Ovary (tissue), 9 donors: ENCODE measurements around the gene RIPOR3. TPM values are rescaled to one million over a fixed set of nuclear protein-coding genes. Genes with fewer than 3 reads are reported as not detected.
A peak's percentile ranks its signal among the peaks of the same experiment; 100 is the strongest.

ENCODE experiments used
- DNase-seq, 5 donors: peaks; one replicate each; pipeline ENCODE4 v3.0.0-alpha.2; 2019 to 2020
- H3K27ac ChIP-seq, 2 donors: fragments of 200-600 bp; one replicate each; pipeline versions ENCODE4 v1.5.1 to v1.8.0; 2019 to 2022
- H3K27me3 ChIP-seq: fragments of 200-600 bp; one replicate; pipeline ENCODE4 v1.8.0; 2022
- H3K36me3 ChIP-seq: fragments of 200-600 bp; sonication (generic); one replicate; pipeline ENCODE4 v1.5.1; 2019
- H3K4me1 ChIP-seq: one replicate; pipeline ENCODE4 v1.8.1; 2013; ENCODE audit warnings: mild to moderate bottlenecking, moderate library complexity; ENCODE audit not compliant: insufficient read depth
- H3K4me3 ChIP-seq: fragments of 200-600 bp; sonication (generic); one replicate; pipeline ENCODE4 v1.5.1; 2017
- H3K9me3 ChIP-seq, 2 donors: fragments of 200-600 bp in 1 of 2; sonication (generic) in 1 of 2; one replicate each; pipeline versions ENCODE4 v1.5.1 to v1.8.1; 2013 to 2019; ENCODE audit warnings: mild to moderate bottlenecking in 1 of 2, moderate library complexity in 1 of 2
- CTCF ChIP-seq, 3 donors: fragments of 450-650 bp in 2 of 3; fragments of 200-600 bp in 1 of 3; IDR thresholded peaks; one replicate each; pipeline versions ENCODE4 v1.5.1 to v1.8.0; 2016 to 2022; ENCODE audit warnings: antibody characterized with exemption in 3 of 3, mild to moderate bottlenecking in 1 of 3
- EP300 ChIP-seq: sonication (generic); formaldehyde crosslinking; IDR thresholded peaks from one replicate; pipeline ENCODE4 v1.6.1; 2017; ENCODE audit warnings: antibody characterized with exemption
- POLR2A ChIP-seq: fragments of 450-650 bp; IDR thresholded peaks from one replicate; pipeline ENCODE4 v1.6.1; 2017; ENCODE audit warnings: antibody characterized with exemption, mild to moderate bottlenecking, moderate library complexity
- WGBS, 3 donors: extraction: QIAGEN DNeasy Blood & Tissue Kit in 1 of 3; methylation state at CpG; one replicate each; pipeline versions ENCODE4 v1.1.5 to v1.1.7; 2013 to 2017; 5-methylcytosine and 5-hydroxymethylcytosine counted together
- intact Hi-C, 4 donors: fragments of 100-400 bp; cut with DNase I; formaldehyde crosslinking; loops; one replicate each; pipeline versions ENCODE4 v1.11.0 to v1.15.1; 2022 to 2023
- polyA plus RNA-seq, 2 donors: library from polyadenylated mRNA; stranded (reverse); fragments of 200-250 nt in 1 of 2; fragments of 350-450 nt in 1 of 2; fragmentation: Illumina TruSeq in 1 of 2; extraction: RNeasy Lipid Tissue Mini Kit (QIAGEN cat#74804) in 1 of 2; gene quantifications; one replicate each; pipeline ENCODE4 v1.2.3, GENCODE V29; 2013 to 2014
- total RNA-seq, 7 donors: library from RNA; depleted of rRNA in 2 of 7; stranded (reverse); fragments of >200 nt in 2 of 7; fragmentation: NEBNext Ultra II Directional in 3 of 7; extraction: Animal tissue kit (Norgen Biotek cat#: 25700) in 3 of 7; gene quantifications; one replicate each; pipeline versions ENCODE4 v1.1.0 to v1.2.4, GENCODE V29; 2016 to 2023
- donor health status: DM: no; HTN: no; CAD: no; lungs with moderate emphysema.
- donor health status: DM: no; HTN: no; CAD: no.
- donor health status: Bipolar disorder and iron deficiency.
- donor health status: DM: yes; HTN: yes; CAD: no.
- donor health status: DM: no; HTN: no; CAD: no.
- donor health status: DM: yes; HTN: yes; CAD: no.

Gene RIPOR3
- total and polyA plus RNA-seq, 9 donors, result 1.3 to 22.7 (median 8.0) TPM

- Histone ChIP-seq H3K27me3 (no peaks in the 10 kb centered on the region), H3K4me1 (peaks cover 10% of the 10 kb centered on the region), H3K4me3 (no peak overlapping the region), H3K36me3 (no peaks in the 10 kb centered on the region), H3K27ac (no peak overlapping the region), H3K9me3 (no peaks in the 10 kb centered on the region)
- no peak for DNase-seq
- TF ChIP-seq POLR2A, result no peak
- TF ChIP-seq CTCF (IDR thresholded peaks at IDR 0.05), result no peak
- TF ChIP-seq EP300, result no peak
- intact Hi-C loops, result no loop called here
- WGBS, 3 donors, result 26 to 59% (median 38%) methylated on average over 2 of the region's 2 CpGs
Observed at GRCh38 chr20:50674138-50674825, 17.1 kb downstream of the RIPOR3 start.

DNA sequence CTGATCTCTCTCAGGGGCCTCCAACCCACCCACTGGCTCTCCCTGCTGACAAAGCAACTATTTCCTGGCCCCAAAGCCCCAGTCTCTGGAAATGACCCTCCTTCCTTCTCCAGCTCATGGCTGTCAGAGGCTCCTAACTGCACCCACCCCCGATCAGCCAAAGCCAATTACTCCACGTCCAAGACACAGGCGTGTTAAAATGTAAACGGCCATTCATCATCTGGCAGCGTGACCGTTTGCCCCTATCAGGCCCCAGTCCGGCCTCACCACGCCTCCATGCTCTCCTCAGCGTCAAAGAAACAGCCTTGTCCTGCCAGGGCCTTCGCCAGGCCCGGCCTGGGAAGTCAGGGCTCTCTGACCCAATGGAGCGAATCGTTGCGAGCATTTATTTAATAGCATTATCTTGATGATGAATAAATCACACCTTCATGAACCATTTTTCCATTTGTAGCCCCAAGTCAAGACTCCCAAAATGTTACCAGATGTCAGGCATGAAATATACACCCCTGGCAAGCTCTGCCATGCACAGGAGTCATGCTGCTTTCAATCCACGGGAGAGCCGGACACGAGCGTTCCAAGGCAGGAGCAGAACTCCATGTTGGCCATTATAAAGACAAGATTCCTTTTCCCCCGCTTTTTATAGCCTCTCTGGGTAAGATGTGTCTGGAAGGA lies 17.7 kb downstream of the RIPOR3 start:
- Histone ChIP-seq H3K4me1 (peaks cover 10% of the 10 kb centered on the region), H3K27me3 (no peaks in the 10 kb centered on the region), H3K4me3 (no peak overlapping the region), H3K27ac (no peak overlapping the region), H3K36me3 (no peaks in the 10 kb centered on the region), H3K9me3 (no peaks in the 10 kb centered on the region)
- peak in 1 of 5 donors; percentile 56 for DNase-seq
- TF ChIP-seq POLR2A (no peak), CTCF (IDR thresholded peaks at IDR 0.05) (no peak), EP300 (no peak)
- intact Hi-C loops, result no loop called here
- WGBS, 3 donors, result 61 to 86% (median 79%) methylated on average over 19 of the region's 19 CpGs

GRCh38 chr20:50673146-50673465 lies 18.2 kb downstream of the RIPOR3 start:
- H3K9me3 ChIP-seq, result no peaks in the 10 kb centered on the region
- peaks cover 5% of the 10 kb centered on the region for H3K4me1 ChIP-seq
- no peak overlapping the region for H3K4me3 ChIP-seq
- no peaks in the 10 kb centered on the region for H3K36me3 ChIP-seq
- TF ChIP-seq CTCF (IDR thresholded peaks at IDR 0.05) (no peak), EP300 (no peak), POLR2A (no peak)
- DNase-seq, result no peak
- 86 to 99% (median 92%) methylated on average over 7 of the region's 7 CpGs for WGBS, 3 donors
- H3K27ac ChIP-seq, result no peak overlapping the region
- H3K27me3 ChIP-seq, result no peaks in the 10 kb centered on the region
- intact Hi-C loops, result no loop called here

DNA sequence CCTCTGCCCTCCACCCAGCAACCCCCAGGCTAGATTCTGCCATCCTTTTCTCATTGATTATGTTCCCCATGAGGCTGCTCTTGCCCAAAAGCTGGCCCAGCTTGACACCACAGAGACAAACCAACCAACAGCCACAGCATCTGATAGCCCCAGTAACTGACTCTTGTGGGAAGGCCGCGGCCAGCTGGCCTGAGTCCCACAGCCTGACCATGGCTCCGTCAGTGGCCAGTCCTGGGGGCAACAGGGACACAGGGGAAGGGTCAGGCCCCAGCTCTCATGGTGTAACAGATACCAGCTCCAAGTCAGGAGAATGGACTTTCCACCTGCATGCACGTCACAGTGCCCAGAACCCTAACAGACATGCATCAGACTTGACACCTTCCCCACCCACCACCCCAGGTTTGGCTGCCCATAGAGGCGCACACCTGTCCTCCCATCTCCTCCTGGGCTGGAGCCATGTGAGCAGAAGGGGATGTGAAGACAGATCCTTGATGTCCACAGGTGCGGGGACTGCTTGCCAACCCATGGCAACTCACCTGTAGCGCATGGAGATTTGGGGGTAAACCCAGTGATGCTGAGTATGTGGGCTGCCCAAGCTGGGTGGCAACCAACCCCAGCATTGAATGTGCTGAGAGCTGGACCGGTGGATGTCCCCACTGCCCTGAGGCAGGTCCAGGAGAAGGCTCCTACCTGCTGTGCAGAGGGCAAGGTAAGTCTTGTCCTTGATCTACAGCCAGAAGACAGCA lies 18.8 kb downstream of the RIPOR3 start:
- peaks cover 2% of the 10 kb centered on the region for H3K4me1 ChIP-seq
- intact Hi-C loops, result no loop called here
- H3K27ac ChIP-seq, result no peak overlapping the region
- DNase-seq, result no peak
- H3K36me3 ChIP-seq, result no peaks in the 10 kb centered on the region
- 95 to 97% (median 96%) methylated on average over 8 of the region's 8 CpGs for WGBS, 3 donors
- no peaks in the 10 kb centered on the region for H3K9me3 ChIP-seq
- no peaks in the 10 kb centered on the region for H3K27me3 ChIP-seq
- TF ChIP-seq CTCF (IDR thresholded peaks at IDR 0.05) (no peak), POLR2A (no peak), EP300 (no peak)
- no peak overlapping the region for H3K4me3 ChIP-seq
